Endodermal cell (in vitro differentiated cells): ENCODE data around the gene ATXN10. TPM values are rescaled to one million over a fixed set of nuclear protein-coding genes. Genes with fewer than 3 reads are reported as not detected.

Experiments used
- DNase-seq: peaks from one replicate; pipeline ENCODE4 v3.0.0-alpha.2; 2017
- H3K27ac ChIP-seq: 2 replicates; pipeline ENCODE4 v1.5.1; 2013; ENCODE audit warnings: mild to moderate bottlenecking, low read depth, low read length, moderate library complexity
- H3K27me3 ChIP-seq: 2 replicates; pipeline ENCODE4 v1.6.1; 2013; ENCODE audit warnings: mild to moderate bottlenecking, low read length, moderate library complexity; ENCODE audit not compliant: insufficient read depth, control insufficient read depth, poor library complexity, severe bottlenecking
- H3K36me3 ChIP-seq: 2 replicates; pipeline ENCODE4 v1.7.0; 2013; ENCODE audit warnings: mild to moderate bottlenecking, low read length, moderate library complexity; ENCODE audit not compliant: control insufficient read depth, insufficient read depth
- H3K4me1 ChIP-seq: one replicate; pipeline ENCODE4 v1.7.0; 2013; ENCODE audit warnings: low read length; ENCODE audit not compliant: control insufficient read depth, insufficient read depth
- H3K4me3 ChIP-seq: 2 replicates; pipeline ENCODE4 v1.5.1; 2013; ENCODE audit warnings: mild to moderate bottlenecking, low read length, moderate library complexity
- H3K9ac ChIP-seq: 2 replicates; pipeline ENCODE4 v1.6.1; 2013; ENCODE audit warnings: mild to moderate bottlenecking, low read length, moderate library complexity; ENCODE audit not compliant: poor library complexity, severe bottlenecking; ENCODE audit errors: extremely low read depth
- H3K9me3 ChIP-seq: 2 replicates; pipeline ENCODE4 v1.6.1; 2013; ENCODE audit warnings: mild to moderate bottlenecking, low read length, moderate library complexity; ENCODE audit not compliant: control insufficient read depth
- H3K27ac Mint-ChIP-seq: 2 replicates; pipeline ENCODE4 v1.8.0; 2020; ENCODE audit warnings: mixed read lengths
- H3K27me3 Mint-ChIP-seq: 2 replicates; pipeline ENCODE4 v1.8.0; 2021; ENCODE audit warnings: mild to moderate bottlenecking, mixed read lengths; ENCODE audit not compliant: insufficient read depth
- H3K36me3 Mint-ChIP-seq: 2 replicates; pipeline ENCODE4 v1.8.0; 2020; ENCODE audit warnings: low read depth, mixed read lengths
- H3K4me1 Mint-ChIP-seq: 2 replicates; pipeline ENCODE4 v1.8.0; 2020; ENCODE audit warnings: mixed read lengths
- H3K4me3 Mint-ChIP-seq: 2 replicates; pipeline ENCODE4 v1.8.0; 2020; ENCODE audit warnings: mild to moderate bottlenecking, moderate library complexity, mixed read lengths
- H3K9me3 Mint-ChIP-seq: 2 replicates; pipeline ENCODE4 v1.8.0; 2020; ENCODE audit warnings: mild to moderate bottlenecking, mixed read lengths
- CTCF ChIP-seq: fragments of 200-600 bp; sonication (generic); conservative IDR thresholded peaks from 2 replicates; pipeline ENCODE4 v1.5.0; 2021; ENCODE audit warnings: antibody characterized with exemption, mild to moderate bottlenecking
- WGBS, 2 experiments: methylation state at CpG; one replicate each; pipeline versions ENCODE4 v1.1.5 to v1.1.7; 2013; ENCODE audit warnings: missing lambda C conversion rate in 2 of 2, mixed read lengths in 1 of 2; ENCODE audit not compliant: insufficient coverage in 1 of 2, insufficient read length in 1 of 2; 5-methylcytosine and 5-hydroxymethylcytosine counted together
- total RNA-seq, 2 donors: library from RNA; stranded (reverse); fragmentation: NEBNext Ultra II Directional in 1 of 2; extraction: Animal tissue kit (Norgen Biotek cat#: 25700) in 1 of 2; gene quantifications; 2 replicates in 1 of 2; 3 replicates in 1 of 2; pipeline ENCODE4 v1.2.1, GENCODE V29; 2021

ATXN10 gene
- total RNA-seq, 2 donors from 2014 or later: 223 to 266 TPM

DNA sequence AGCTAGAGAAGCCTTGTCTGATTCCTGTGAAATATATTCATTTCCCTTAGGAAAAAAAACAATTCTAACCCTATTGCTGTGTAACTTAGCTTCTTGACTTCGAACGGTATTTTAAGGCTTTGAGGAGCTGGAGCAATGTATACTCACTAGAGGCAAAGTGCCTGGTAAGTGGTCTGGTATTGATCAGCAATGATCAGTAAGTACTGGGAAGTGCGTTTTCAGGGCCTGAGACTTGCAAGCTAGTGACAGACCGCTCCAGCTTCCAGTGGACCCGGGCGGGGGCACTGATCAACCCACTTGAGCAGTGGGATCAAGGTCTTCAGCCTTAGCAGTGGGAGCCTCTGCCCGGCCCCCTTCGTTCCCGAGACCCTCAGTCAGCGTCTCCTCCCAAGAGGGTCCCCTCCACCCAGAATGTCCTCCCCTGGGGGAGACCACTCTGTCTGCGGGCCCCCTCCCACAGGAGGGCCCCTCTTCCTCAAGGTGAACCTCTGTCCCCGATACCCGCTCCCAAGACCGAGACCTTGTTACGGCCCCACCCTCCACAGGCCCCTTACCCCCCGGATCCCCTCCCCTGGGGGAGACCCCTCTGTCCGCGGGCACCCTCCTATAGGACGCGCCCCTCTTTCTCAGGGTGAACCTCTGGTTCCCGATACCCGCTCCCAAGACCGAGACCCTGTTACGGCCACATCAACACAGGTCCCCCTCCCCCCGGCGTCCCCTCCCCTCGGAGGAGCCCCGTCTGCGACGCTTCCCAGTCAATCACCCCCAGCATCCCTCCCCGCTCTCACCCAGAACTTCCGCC lies 452 bp upstream of the ATXN10 start:
- peaks cover 7% of the 10 kb centered on the region for H3K27me3 Mint-ChIP-seq
- H3K4me1 Mint-ChIP-seq: peaks cover 17% of the 10 kb centered on the region
- H3K27me3 ChIP-seq: peaks cover 5% of the 10 kb centered on the region
- peak; percentile 68 for DNase-seq
- H3K9me3 Mint-ChIP-seq: no peaks in the 10 kb centered on the region
- WGBS, 2 experiments: 6 to 27% methylated on average over 7 to 32 of the region's 32 CpGs
- H3K9me3 ChIP-seq: no peaks in the 10 kb centered on the region
- H3K4me3 ChIP-seq: peak overlapping the region; percentile 92
- no peaks in the 10 kb centered on the region for H3K4me1 ChIP-seq
- H3K36me3 Mint-ChIP-seq: peaks cover 7% of the 10 kb centered on the region
- peak overlapping the region; percentile 49 for H3K27ac ChIP-seq
- H3K36me3 ChIP-seq: peaks cover 4% of the 10 kb centered on the region
- H3K27ac Mint-ChIP-seq: peak overlapping the region; percentile 67
- peak overlapping the region; percentile 86 for H3K4me3 Mint-ChIP-seq
- peak overlapping the region; percentile 80 for H3K9ac ChIP-seq
- TF ChIP-seq CTCF: no peak

GRCh38 chr22:45672564-45673481 lies 1.2 kb downstream of the ATXN10 start:
- Mint-ChIP-seq H3K27me3 (no peaks in the 10 kb centered on the region), H3K4me1 (peaks cover 21% of the 10 kb centered on the region), H3K36me3 (peaks cover 11% of the 10 kb centered on the region), H3K4me3 (peak overlapping the region; percentile 86), H3K27ac (peak overlapping the region; percentile 82), H3K9me3 (no peaks in the 10 kb centered on the region)
- TF ChIP-seq CTCF: no peak
- no peaks in the 10 kb centered on the region for H3K4me1 ChIP-seq
- no peaks in the 10 kb centered on the region for H3K27me3 ChIP-seq
- DNase-seq: no peak
- H3K9ac ChIP-seq: peak overlapping the region; percentile 80
- no peak overlapping the region for H3K27ac ChIP-seq
- peak overlapping the region; percentile 92 for H3K4me3 ChIP-seq
- 19 to 22% methylated on average over 12 to 14 of the region's 14 CpGs for WGBS, 2 experiments
- H3K9me3 ChIP-seq: no peaks in the 10 kb centered on the region
- peaks cover 4% of the 10 kb centered on the region for H3K36me3 ChIP-seq

DNA sequence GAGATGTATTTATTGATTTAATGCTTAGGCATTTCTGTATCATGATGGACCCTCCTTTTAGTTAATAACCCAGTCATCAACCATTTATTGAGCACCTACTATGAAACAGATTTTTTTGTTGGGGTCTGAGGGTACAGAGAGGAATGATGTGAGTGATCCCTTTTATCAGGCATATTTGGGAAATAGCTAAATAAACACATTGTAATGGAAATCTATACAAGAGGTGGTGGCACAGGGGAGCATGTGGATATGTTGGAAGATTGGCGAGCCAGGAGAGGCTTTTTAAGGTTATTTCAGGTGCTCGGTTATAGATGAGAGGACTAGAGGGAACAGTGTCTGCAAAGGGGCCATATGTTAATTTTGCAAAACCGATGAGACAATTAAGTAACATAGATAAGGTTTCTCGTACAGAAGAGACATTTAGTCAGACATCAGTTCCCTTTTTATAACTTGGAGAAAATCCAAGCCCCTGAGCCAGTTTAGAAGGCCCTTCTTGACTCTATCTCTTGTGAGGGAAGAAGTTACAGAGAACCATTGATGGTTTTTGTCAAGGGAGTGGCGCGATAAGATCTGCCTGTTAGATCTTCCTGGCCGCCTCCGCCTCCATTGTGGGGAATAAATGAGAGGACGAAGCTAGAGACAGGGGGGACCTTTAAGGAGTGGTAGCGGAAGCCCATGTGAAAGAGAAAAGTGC lies 2.0 kb downstream of the ATXN10 start:
- H3K27ac Mint-ChIP-seq: no peak overlapping the region
- H3K27ac ChIP-seq: no peak overlapping the region
- H3K9me3 ChIP-seq: no peaks in the 10 kb centered on the region
- H3K27me3 ChIP-seq: no peaks in the 10 kb centered on the region
- 93 to 98% methylated on average over 10 of the region's 10 CpGs for WGBS, 2 experiments
- peak overlapping the region; percentile 92 for H3K4me3 ChIP-seq
- no peak for DNase-seq
- H3K36me3 Mint-ChIP-seq: peaks cover 11% of the 10 kb centered on the region
- TF ChIP-seq CTCF: no peak
- no peaks in the 10 kb centered on the region for H3K9me3 Mint-ChIP-seq
- peak overlapping the region; percentile 86 for H3K4me3 Mint-ChIP-seq
- H3K36me3 ChIP-seq: peaks cover 4% of the 10 kb centered on the region
- peaks cover 22% of the 10 kb centered on the region for H3K4me1 Mint-ChIP-seq
- no peak overlapping the region for H3K9ac ChIP-seq
- no peaks in the 10 kb centered on the region for H3K4me1 ChIP-seq
- no peaks in the 10 kb centered on the region for H3K27me3 Mint-ChIP-seq
